DOHH2 (cell line): ENCODE measurements around the gene CNTN4.

Source experiments
- H3F3A ChIP-seq: fragments of 200-600 bp; sonication (generic), shearing (Covaris generic); 2 replicates; pipeline ENCODE4 v1.6.0; 2016; ENCODE audit warnings: antibody characterized with exemption, mild to moderate bottlenecking; ENCODE audit not compliant: control insufficient read depth, insufficient read depth
- H3K27ac ChIP-seq: fragments of 200-600 bp; sonication (generic); 2 replicates; pipeline ENCODE4 v1.5.1; 2014; ENCODE audit warnings: low read depth, mild to moderate bottlenecking, low read length, moderate library complexity
- H3K27me3 ChIP-seq: fragments of 200-600 bp; sonication (generic); 2 replicates; pipeline ENCODE4 v1.6.1; 2014; ENCODE audit warnings: mild to moderate bottlenecking, low read length, mixed read lengths; ENCODE audit not compliant: control insufficient read depth
- H3K36me3 ChIP-seq: fragments of 200-600 bp; sonication (generic); 2 replicates; pipeline ENCODE4 v1.6.1; 2014; ENCODE audit warnings: mild to moderate bottlenecking, low read length, moderate library complexity, mixed read lengths; ENCODE audit not compliant: control insufficient read depth
- H3K4me1 ChIP-seq: fragments of 200-600 bp; sonication (generic); 2 replicates; pipeline ENCODE4 v1.6.1; 2014; ENCODE audit warnings: mild to moderate bottlenecking, low read length, mixed read lengths; ENCODE audit not compliant: control insufficient read depth
- H3K4me2 ChIP-seq: fragments of 200-600 bp; sonication (generic); 2 replicates; pipeline ENCODE4 v1.6.0; 2014; ENCODE audit warnings: mild to moderate bottlenecking, low read length, moderate library complexity
- H3K4me3 ChIP-seq: fragments of 200-600 bp; sonication (generic); 2 replicates; pipeline ENCODE4 v1.5.1; 2014; ENCODE audit warnings: mild to moderate bottlenecking, low read length, mixed read lengths
- H3K79me2 ChIP-seq: fragments of 200-600 bp; sonication (generic); 2 replicates; pipeline ENCODE4 v1.6.1; 2014; ENCODE audit warnings: mild to moderate bottlenecking, low read length, mixed read lengths; ENCODE audit not compliant: control insufficient read depth
- H3K9me2 ChIP-seq: fragments of 200-600 bp; sonication (generic); replicated peaks from 2 replicates; pipeline ENCODE4 v1.6.1; 2014; ENCODE audit warnings: mild to moderate bottlenecking, low read length, mixed read lengths; ENCODE audit not compliant: control insufficient read depth
- H3K9me3 ChIP-seq: fragments of 200-600 bp; sonication (generic); 2 replicates; pipeline ENCODE4 v1.6.1; 2014; ENCODE audit warnings: antibody characterized with exemption, low read length, mixed read lengths; ENCODE audit not compliant: control insufficient read depth, insufficient read depth
- H4K20me1 ChIP-seq: fragments of 200-600 bp; sonication (generic); 2 replicates; pipeline ENCODE4 v1.6.0; 2014; ENCODE audit warnings: low read depth, mild to moderate bottlenecking, antibody characterized with exemption, low read length, moderate library complexity; ENCODE audit not compliant: control insufficient read depth, insufficient read depth
- CTCF ChIP-seq: fragments of 200-600 bp; sonication (generic); IDR thresholded peaks from one replicate; pipeline ENCODE4 v1.5.1; 2014; ENCODE audit warnings: antibody characterized with exemption, mild to moderate bottlenecking, low read depth, low read length; ENCODE audit not compliant: poor library complexity, severe bottlenecking
- EZH2phosphoT487 ChIP-seq: fragments of 200-600 bp; sonication (generic); IDR thresholded peaks from 2 replicates; pipeline ENCODE4 v1.6.1; 2017; ENCODE audit warnings: borderline replicate concordance, mild to moderate bottlenecking, antibody characterized with exemption, low read length, moderate library complexity, mixed read lengths

Gene CNTN4

GRCh38 chr3:2770451-2770850, 671.8 kb downstream of the CNTN4 start:
- no peak overlapping the region for H3K4me2 ChIP-seq
- no peaks in the 10 kb centered on the region for H3K36me3 ChIP-seq
- H3K27me3 ChIP-seq: no peaks in the 10 kb centered on the region
- no peaks in the 10 kb centered on the region for H3K79me2 ChIP-seq
- TF ChIP-seq CTCF (no peak), EZH2phosphoT487 (no peak)
- H3K9me2 ChIP-seq: no peaks in the 10 kb centered on the region
- no peak overlapping the region for H3K4me3 ChIP-seq
- no peaks in the 10 kb centered on the region for H4K20me1 ChIP-seq
- H3K4me1 ChIP-seq: no peaks in the 10 kb centered on the region
- no peaks in the 10 kb centered on the region for H3K9me3 ChIP-seq
- no peak overlapping the region for H3K27ac ChIP-seq
- H3F3A ChIP-seq: no peaks in the 10 kb centered on the region

GRCh38 chr3:2771193-2771592, 672.5 kb downstream of the CNTN4 start:
- Histone ChIP-seq H3F3A (no peaks in the 10 kb centered on the region), H3K9me2 (no peaks in the 10 kb centered on the region), H3K36me3 (no peaks in the 10 kb centered on the region), H3K9me3 (no peaks in the 10 kb centered on the region), H3K79me2 (no peaks in the 10 kb centered on the region), H3K27ac (no peak overlapping the region), H3K4me3 (no peak overlapping the region), H3K4me1 (no peaks in the 10 kb centered on the region), H4K20me1 (no peaks in the 10 kb centered on the region), H3K27me3 (no peaks in the 10 kb centered on the region), H3K4me2 (no peak overlapping the region)
- TF ChIP-seq EZH2phosphoT487 (no peak), CTCF (no peak)

- no peaks in the 10 kb centered on the region for H3K9me2 ChIP-seq
- H4K20me1 ChIP-seq: no peaks in the 10 kb centered on the region
- H3K79me2 ChIP-seq: no peaks in the 10 kb centered on the region
- no peaks in the 10 kb centered on the region for H3F3A ChIP-seq
- TF ChIP-seq EZH2phosphoT487 (no peak), CTCF (no peak)
- no peak overlapping the region for H3K4me2 ChIP-seq
- no peak overlapping the region for H3K4me3 ChIP-seq
- H3K4me1 ChIP-seq: no peaks in the 10 kb centered on the region
- H3K27me3 ChIP-seq: no peaks in the 10 kb centered on the region
- H3K36me3 ChIP-seq: no peaks in the 10 kb centered on the region
- no peaks in the 10 kb centered on the region for H3K9me3 ChIP-seq
- no peak overlapping the region for H3K27ac ChIP-seq
These were observed 673.1 kb downstream of the CNTN4 start for GRCh38 chr3:2771741-2772140.

- Histone ChIP-seq H3K9me2 (no peaks in the 10 kb centered on the region), H3K9me3 (no peaks in the 10 kb centered on the region), H3K79me2 (no peaks in the 10 kb centered on the region), H3K27me3 (no peaks in the 10 kb centered on the region), H3K27ac (no peak overlapping the region), H3K4me1 (no peaks in the 10 kb centered on the region), H3F3A (no peaks in the 10 kb centered on the region), H4K20me1 (no peaks in the 10 kb centered on the region), H3K36me3 (no peaks in the 10 kb centered on the region), H3K4me2 (no peak overlapping the region), H3K4me3 (no peak overlapping the region)
- no peak for TF ChIP-seq CTCF
- TF ChIP-seq EZH2phosphoT487: no peak
These were observed 674.1 kb downstream of the CNTN4 start for GRCh38 chr3:2772803-2773202.
